Keratinocyte (primary cell): ENCODE data around the gene DAP3. TPM values are rescaled to one million over a fixed set of nuclear protein-coding genes. Genes with fewer than 3 reads are reported as not detected.

Experiments
- DNase-seq: peaks from one replicate; pipeline ENCODE4 v3.0.0-alpha.2; 2011; ENCODE audit warnings: low read depth, missing footprints, low spot score
- FAIRE-seq: peaks from 2 replicates; lab custom pipeline; 2011; peaks lifted over from hg19 to GRCh38; lab: Jason Lieb, UNC
- H2AFZ ChIP-seq: 2 replicates; pipeline ENCODE4 v1.6.0; 2012; ENCODE audit warnings: low read length, control low read depth, inconsistent platforms; ENCODE audit not compliant: control insufficient read depth
- H3K27ac ChIP-seq: 2 replicates; pipeline ENCODE4 v1.5.1; 2011; ENCODE audit warnings: low read length; ENCODE audit not compliant: control insufficient read depth, insufficient read depth
- H3K27me3 ChIP-seq: 3 replicates; pipeline ENCODE4 v1.6.0; 2011; ENCODE audit warnings: low read length; ENCODE audit not compliant: control insufficient read depth, insufficient read depth; ENCODE audit errors: extremely low read depth
- H3K36me3 ChIP-seq, 2 experiments: 2 replicates in 1 of 2; 3 replicates in 1 of 2; pipeline ENCODE4 v1.5.1; 2011; ENCODE audit warnings: low read length in 2 of 2, mild to moderate bottlenecking in 1 of 2; ENCODE audit not compliant: control insufficient read depth in 2 of 2, insufficient read depth in 2 of 2; ENCODE audit errors: extremely low read depth in 1 of 2
- H3K4me1 ChIP-seq: 3 replicates; pipeline ENCODE4 v1.5.1; 2011; ENCODE audit warnings: low read length; ENCODE audit not compliant: control insufficient read depth, insufficient read depth; ENCODE audit errors: extremely low read depth
- H3K4me2 ChIP-seq: 3 replicates; pipeline ENCODE4 v1.6.0; 2011; ENCODE audit warnings: low read depth, low read length; ENCODE audit not compliant: control insufficient read depth, insufficient read depth; ENCODE audit errors: extremely low read depth
- H3K4me3 ChIP-seq, 3 experiments: fragments of 200-600 bp in 1 of 3; sonication (generic) in 1 of 3; 2 replicates in 2 of 3; 3 replicates in 1 of 3; pipeline ENCODE4 v1.5.1; 2011 to 2016; ENCODE audit warnings: low read length in 3 of 3, mild to moderate bottlenecking in 3 of 3, control low read depth in 2 of 3, inconsistent platforms in 1 of 3, low read depth in 1 of 3, mixed read lengths in 1 of 3, mixed run types in 1 of 3, moderate library complexity in 1 of 3; ENCODE audit not compliant: control insufficient read depth in 2 of 3, insufficient read depth in 2 of 3; ENCODE audit errors: extremely low read depth in 1 of 3
- H3K79me2 ChIP-seq: 2 replicates; pipeline ENCODE4 v1.6.0; 2012; ENCODE audit warnings: low read length; ENCODE audit not compliant: control insufficient read depth, insufficient read depth
- H3K9ac ChIP-seq: 3 replicates; pipeline ENCODE4 v1.6.0; 2011; ENCODE audit warnings: low read length; ENCODE audit not compliant: control insufficient read depth, insufficient read depth; ENCODE audit errors: extremely low read depth
- H3K9me1 ChIP-seq: 3 replicates; pipeline ENCODE4 v1.6.0; 2011; ENCODE audit warnings: low read length; ENCODE audit not compliant: control insufficient read depth, insufficient read depth; ENCODE audit errors: extremely low read depth
- H3K9me3 ChIP-seq: 2 replicates; pipeline ENCODE4 v1.5.1; 2012; ENCODE audit warnings: low read depth, low read length; ENCODE audit not compliant: control insufficient read depth
- H4K20me1 ChIP-seq: 3 replicates; pipeline ENCODE4 v1.6.0; 2011; ENCODE audit warnings: low read length; ENCODE audit not compliant: control insufficient read depth, insufficient read depth; ENCODE audit errors: extremely low read depth
- CTCF ChIP-seq, 3 experiments: IDR thresholded peaks in 1 of 3; conservative IDR thresholded peaks in 1 of 3; optimal IDR thresholded peaks in 1 of 3; 2 replicates in 2 of 3; 3 replicates in 1 of 3; pipeline versions ENCODE3 to v1.5.1; 2011; ENCODE audit warnings: low read length in 3 of 3, mild to moderate bottlenecking in 3 of 3, moderate library complexity in 2 of 3, control low read depth in 1 of 3, inconsistent platforms in 1 of 3; ENCODE audit not compliant: insufficient read depth in 2 of 3; ENCODE audit errors: extremely low read depth in 1 of 3
- EZH2 ChIP-seq: IDR thresholded peaks from one replicate; pipeline ENCODE4 v1.6.1; 2012; ENCODE audit warnings: inconsistent platforms, mild to moderate bottlenecking, low read length, moderate library complexity
- dilution Hi-C: fragments of 300-500 bp; cut with MboI; formaldehyde crosslinking; loops from one replicate; pipeline ENCODE4 v1.7.0; 2020; ENCODE audit warnings: low sequenced_read_pairs; ENCODE audit not compliant: extremely low pct_ligation_motif_present
- polyA plus RNA-seq, 5 experiments: library from polyadenylated mRNA; depleted of rRNA in 3 of 5; stranded (reverse) in 3 of 5; stranded (forward) in 1 of 5; unstranded in 1 of 5; fragments of >200 nt; gene quantifications; 1 replicate in 1 of 5; 2 replicates in 3 of 5; 3 replicates in 1 of 5; pipeline versions ENCODE4 v1.2.1 to v1.2.3, GENCODE V29; 2011 to 2012; ENCODE audit warnings: missing spikeins in 2 of 5, low read depth in 1 of 5, low replicate concordance in 1 of 5

Gene DAP3
- polyA plus RNA-seq, 1 donor (not counting 4 experiments of a cell fraction or from before 2014, with no cell fraction given), result 203 TPM

- FAIRE-seq, result no peak
- H3K36me3 ChIP-seq, result peaks cover 14 to 28% of the 10 kb centered on the region in 2 experiments
- H3K4me2 ChIP-seq, result no peak overlapping the region
Observed at GRCh38 chr1:155773221-155773620, 84.3 kb downstream of the DAP3 start.

GRCh38 chr1:155776414-155776813 lies 87.5 kb downstream of the DAP3 start:
- Histone ChIP-seq H3K9me1 (no peaks in the 10 kb centered on the region), H3K4me1 (peaks cover 7% of the 10 kb centered on the region), H4K20me1 (no peaks in the 10 kb centered on the region), H3K4me2 (no peak overlapping the region), H2AFZ (no peak overlapping the region), H3K36me3 (peaks cover 8 to 22% of the 10 kb centered on the region in 2 experiments), H3K27ac (no peak overlapping the region), H3K9ac (no peak overlapping the region), H3K27me3 (no peaks in the 10 kb centered on the region), H3K4me3 (no peak overlapping the region), H3K9me3 (no peaks in the 10 kb centered on the region), H3K79me2 (no peaks in the 10 kb centered on the region)
- TF ChIP-seq CTCF (optimal IDR thresholded peaks at IDR 0.05 in 1 of 3, IDR thresholded peaks at IDR 0.05 in 1 of 3, conservative IDR thresholded peaks at IDR 0.05 in 1 of 3; ENCODE audit: extremely low read depth in 1 of 3, insufficient read depth in 2 of 3, low read length in 3 of 3), result no peak
- no peak for TF ChIP-seq EZH2
- no peak for FAIRE-seq
- no peak for DNase-seq
- dilution Hi-C loops, result no loop called here

More at GRCh38 chr1:155773221-155773620, 84.3 kb downstream of the DAP3 start:
- no peaks in the 10 kb centered on the region for H3K27me3 ChIP-seq
- peaks cover 7% of the 10 kb centered on the region for H3K4me1 ChIP-seq
- no peak overlapping the region for H3K9ac ChIP-seq
- no peak overlapping the region for H3K27ac ChIP-seq
- no peaks in the 10 kb centered on the region for H4K20me1 ChIP-seq
- H3K79me2 ChIP-seq, result no peaks in the 10 kb centered on the region
- H3K9me1 ChIP-seq, result no peaks in the 10 kb centered on the region
- DNase-seq, result no peak
- H3K4me3 ChIP-seq, result no peak overlapping the region
- dilution Hi-C loops, result no loop called here
- no peaks in the 10 kb centered on the region for H3K9me3 ChIP-seq
- no peak overlapping the region for H2AFZ ChIP-seq
- no peak for TF ChIP-seq EZH2
- no peak for TF ChIP-seq CTCF (optimal IDR thresholded peaks at IDR 0.05 in 1 of 3, IDR thresholded peaks at IDR 0.05 in 1 of 3, conservative IDR thresholded peaks at IDR 0.05 in 1 of 3; ENCODE audit: extremely low read depth in 1 of 3, insufficient read depth in 2 of 3, low read length in 3 of 3)
